ENCODE results near the gene PWWP2B.

PWWP2B gene

GRCh38 chr10:132438091-132439024 is 41.4 kb downstream of the PWWP2B start:
- POLR2A ChIA-PET: no interaction called here
- CTCF ChIA-PET: no interaction called here
- no peak for TF ChIP-seq CTCF (IDR thresholded peaks at IDR 0.05; ENCODE audit: insufficient read depth, low read length, missing control alignments)
- DNase-seq (ENCODE audit: low read depth, low spot score): no peak
- H3K4me3 ChIP-seq (ENCODE audit: low read depth, low read length): no peak overlapping the region

GRCh38 chr10:132439025-132439388 is 42.0 kb downstream of the PWWP2B start:
- no peak for DNase-seq (ENCODE audit: low read depth, low spot score)
- POLR2A ChIA-PET: no interaction called here
- H3K4me3 ChIP-seq (ENCODE audit: low read depth, low read length): no peak overlapping the region
- CTCF ChIA-PET: no interaction called here
- no peak for TF ChIP-seq CTCF (IDR thresholded peaks at IDR 0.05; ENCODE audit: insufficient read depth, low read length, missing control alignments)

GRCh38 chr10:132439424-132440163 is 42.6 kb downstream of the PWWP2B start:
- no peak overlapping the region for H3K4me3 ChIP-seq (ENCODE audit: low read depth, low read length)
- POLR2A ChIA-PET: no interaction called here
- CTCF ChIA-PET: no interaction called here
- TF ChIP-seq CTCF (IDR thresholded peaks at IDR 0.05; ENCODE audit: insufficient read depth, low read length, missing control alignments): no peak
- DNase-seq (ENCODE audit: low read depth, low spot score): no peak

GRCh38 chr10:132440791-132441565 is 44.0 kb downstream of the PWWP2B start:
- TF ChIP-seq CTCF (IDR thresholded peaks at IDR 0.05; ENCODE audit: insufficient read depth, low read length, missing control alignments): no peak
- no peak overlapping the region for H3K4me3 ChIP-seq (ENCODE audit: low read depth, low read length)
- DNase-seq (ENCODE audit: low read depth, low spot score): no peak
- ChIA-PET POLR2A (no interaction called here), CTCF (interaction anchor here (0.8 to 1.9 kb wide), 3 partner anchors 10 to 18 kb away, joined by 4 to 6 read pairs (median 5); no protein-coding TSS in a partner anchor)

- ChIA-PET CTCF (interaction anchor here (0.8 to 1.9 kb wide), 4 partner anchors 11 to 17 kb away, joined by 4 to 6 read pairs (median 5); no protein-coding TSS in a partner anchor), POLR2A (no interaction called here)
- no peak overlapping the region for H3K4me3 ChIP-seq (ENCODE audit: low read depth, low read length)
- no peak for TF ChIP-seq CTCF (IDR thresholded peaks at IDR 0.05; ENCODE audit: insufficient read depth, low read length, missing control alignments)
- no peak for DNase-seq (ENCODE audit: low read depth, low spot score)
These were observed 45.0 kb downstream of the PWWP2B start for GRCh38 chr10:132441818-132442524.

All from AG04449 (cell line).